ENCODE data around the gene C9orf43.
A peak's percentile ranks its signal among the peaks of the same experiment; 100 is the strongest.
"Not testable (repeated sequence)": the region's sequence is repeated elsewhere in the genome, so short reads cannot be mapped to it uniquely, and the experiment has no call there.

The C9orf43 gene

GRCh38 chr9:113375057-113376023 lies 35.2 kb upstream of the C9orf43 start:
- peaks cover 12% of the 10 kb centered on the region for H3K36me3 Mint-ChIP-seq (ENCODE audit: low read depth)
- H3K4me3 Mint-ChIP-seq, result peak overlapping the region; percentile 85
- H3K27me3 Mint-ChIP-seq, result no peaks in the 10 kb centered on the region
- intact Hi-C loops (cut with micrococcal nuclease), result no loop called here
- H3K9me3 Mint-ChIP-seq, result no peaks in the 10 kb centered on the region
- H3K4me1 Mint-ChIP-seq (ENCODE audit: low read depth), result peaks cover 15% of the 10 kb centered on the region
- H3K27ac Mint-ChIP-seq, result no peak overlapping the region

- peaks cover 2% of the 10 kb centered on the region for H3K27me3 Mint-ChIP-seq
- H3K27ac Mint-ChIP-seq, result peak within 1 kb of the TSS; percentile 61
- H3K36me3 Mint-ChIP-seq (ENCODE audit: low read depth), result peaks cover 12% of the 10 kb centered on the region
- peaks cover 26% of the 10 kb centered on the region for H3K4me1 Mint-ChIP-seq (ENCODE audit: low read depth)
- intact Hi-C loops (cut with micrococcal nuclease), result no loop called here
- no peaks in the 10 kb centered on the region for H3K9me3 Mint-ChIP-seq
- peak within 1 kb of the TSS; percentile 85 for H3K4me3 Mint-ChIP-seq
Measured at GRCh38 chr9:113376634-113377567, 33.6 kb upstream of the C9orf43 start, which contains the start of gene HDHD3. Gene HDHD3 (minus strand): TSS chr9:113376986. CDS start chr9:113374354, 2,632 bp downstream.

DNA sequence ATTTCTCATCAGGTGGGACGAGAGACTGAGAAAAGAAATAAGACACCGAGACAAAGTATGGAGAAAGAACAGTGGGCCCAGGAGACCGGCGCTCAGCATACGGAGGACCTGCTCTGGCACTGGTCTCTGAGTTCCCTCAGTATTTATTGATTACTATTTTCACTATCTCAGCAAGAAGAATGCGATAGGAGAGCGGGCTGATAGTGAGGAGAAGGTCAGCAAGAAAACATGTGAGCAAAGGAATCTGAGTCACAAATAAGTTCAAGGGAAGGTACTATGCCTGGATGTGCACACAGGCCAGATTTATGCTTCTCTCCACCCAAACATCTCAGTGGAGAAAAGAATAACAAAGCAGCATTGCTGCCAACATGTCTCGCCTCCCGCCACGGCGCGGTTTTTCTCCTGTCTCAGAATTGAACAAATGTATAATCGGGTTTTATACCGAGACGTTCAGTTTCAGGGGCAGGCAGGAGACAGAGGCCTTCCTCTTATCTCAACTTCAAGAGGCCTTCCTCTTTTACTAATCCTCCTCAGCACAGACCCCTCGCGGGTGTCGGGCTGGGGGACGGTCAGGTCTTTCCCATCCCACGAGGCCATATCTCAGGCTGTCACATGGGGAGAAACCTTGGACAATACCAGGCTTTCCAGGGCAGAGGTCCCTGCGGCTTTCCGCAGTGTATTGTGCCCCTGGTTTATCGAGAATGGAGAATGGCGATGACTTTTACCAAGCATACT lies 31.3 kb upstream of the C9orf43 start:
- H3K27me3 Mint-ChIP-seq; H3K36me3 Mint-ChIP-seq (ENCODE audit: low read depth); H3K9me3 Mint-ChIP-seq; H3K4me3 Mint-ChIP-seq; intact Hi-C loops (cut with micrococcal nuclease): not testable (repeated sequence)
- H3K27ac Mint-ChIP-seq, result peak overlapping the region; percentile 10
- H3K4me1 Mint-ChIP-seq (ENCODE audit: low read depth), result peaks cover 21% of the 10 kb centered on the region

DNA sequence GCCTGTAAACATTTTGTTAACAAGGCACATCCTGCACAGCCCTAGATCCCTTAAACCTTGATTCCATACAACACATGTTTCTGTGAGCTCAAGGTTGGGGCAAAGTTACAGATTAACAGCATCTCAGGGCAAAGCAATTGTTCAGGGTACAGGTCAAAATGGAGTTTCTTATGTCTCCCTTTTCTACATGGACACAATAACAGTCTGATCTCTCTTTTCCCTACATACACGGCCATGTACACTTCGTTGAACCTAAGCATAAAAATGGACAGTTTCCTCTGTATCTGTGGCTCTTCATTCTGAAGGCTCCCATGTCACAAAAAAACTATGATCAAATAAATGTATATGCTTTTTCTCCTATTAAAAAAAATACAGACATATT lies 30.7 kb upstream of the C9orf43 start:
- H3K9me3 Mint-ChIP-seq; H3K27ac Mint-ChIP-seq; H3K27me3 Mint-ChIP-seq; intact Hi-C loops (cut with micrococcal nuclease); H3K36me3 Mint-ChIP-seq (ENCODE audit: low read depth); H3K4me3 Mint-ChIP-seq: not testable (repeated sequence)
- H3K4me1 Mint-ChIP-seq (ENCODE audit: low read depth), result peaks cover 25% of the 10 kb centered on the region

- Mint-ChIP-seq H3K27ac (peak overlapping the region; percentile 42), H3K4me3 (no peak overlapping the region), H3K9me3 (no peaks in the 10 kb centered on the region), H3K4me1 (ENCODE audit: low read depth) (peaks cover 18% of the 10 kb centered on the region), H3K36me3 (ENCODE audit: low read depth) (no peaks in the 10 kb centered on the region), H3K27me3 (peaks cover 2% of the 10 kb centered on the region)
- intact Hi-C loops (cut with micrococcal nuclease), result no loop called here
Measured at GRCh38 chr9:113380869-113381378, 29.6 kb upstream of the C9orf43 start.

- peak overlapping the region; percentile 42 for H3K27ac Mint-ChIP-seq
- H3K4me1 Mint-ChIP-seq (ENCODE audit: low read depth), result peaks cover 21% of the 10 kb centered on the region
- H3K36me3 Mint-ChIP-seq (ENCODE audit: low read depth); H3K9me3 Mint-ChIP-seq; H3K4me3 Mint-ChIP-seq; intact Hi-C loops (cut with micrococcal nuclease); H3K27me3 Mint-ChIP-seq: not testable (repeated sequence)
Measured at GRCh38 chr9:113381441-113381840, 29.1 kb upstream of the C9orf43 start.

- Mint-ChIP-seq H3K27ac (no peak overlapping the region), H3K36me3 (ENCODE audit: low read depth) (peaks cover 7% of the 10 kb centered on the region), H3K9me3 (no peaks in the 10 kb centered on the region), H3K4me1 (ENCODE audit: low read depth) (peaks cover 26% of the 10 kb centered on the region), H3K27me3 (peaks cover 2% of the 10 kb centered on the region), H3K4me3 (no peak overlapping the region)
- intact Hi-C loops (cut with micrococcal nuclease), result no loop called here
Measured at GRCh38 chr9:113381909-113382411, 28.6 kb upstream of the C9orf43 start.

- H3K4me1 Mint-ChIP-seq (ENCODE audit: low read depth), result peaks cover 19% of the 10 kb centered on the region
- H3K4me3 Mint-ChIP-seq, result no peak overlapping the region
- no peak overlapping the region for H3K27ac Mint-ChIP-seq
- H3K27me3 Mint-ChIP-seq, result no peaks in the 10 kb centered on the region
- H3K9me3 Mint-ChIP-seq, result no peaks in the 10 kb centered on the region
- H3K36me3 Mint-ChIP-seq (ENCODE audit: low read depth), result peaks cover 55% of the 10 kb centered on the region
- intact Hi-C loops (cut with micrococcal nuclease), result no loop called here
Measured at GRCh38 chr9:113386571-113387393, 23.8 kb upstream of the C9orf43 start.

DNA sequence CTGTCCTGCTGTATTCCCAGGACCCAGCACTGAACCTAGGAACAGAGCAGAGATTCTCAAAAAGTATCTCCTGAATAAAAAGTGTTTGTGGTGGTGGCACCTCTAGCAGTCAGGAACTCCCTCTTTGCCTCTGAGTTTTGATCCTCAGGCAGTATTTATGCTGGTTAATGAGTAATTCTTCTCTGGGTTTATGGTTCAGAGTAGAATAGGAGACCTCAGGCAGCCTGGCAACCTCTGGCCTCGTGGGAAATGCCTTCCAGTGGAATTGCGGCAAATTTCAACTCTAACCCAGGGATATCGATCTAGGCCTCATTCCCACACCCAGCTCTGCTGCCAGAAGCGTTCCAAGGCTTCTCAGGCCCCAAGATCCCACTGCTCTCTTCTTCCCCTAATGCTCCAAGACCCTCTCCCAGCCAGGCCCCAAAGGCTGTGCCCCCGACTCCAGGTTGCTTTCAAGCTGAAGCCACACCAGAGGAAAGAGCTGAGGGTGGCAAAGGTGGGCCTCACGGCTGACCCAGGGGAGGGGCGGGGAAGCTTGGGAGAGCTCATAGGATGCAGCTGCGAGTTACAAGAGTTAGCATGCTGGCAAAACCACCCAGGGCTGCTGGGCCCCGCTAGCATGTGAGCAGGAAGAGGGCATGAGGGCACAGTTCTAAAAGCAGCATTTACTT lies 22.9 kb upstream of the C9orf43 start:
- no peak overlapping the region for H3K27ac Mint-ChIP-seq
- intact Hi-C loops (cut with micrococcal nuclease), result no loop called here

DNA sequence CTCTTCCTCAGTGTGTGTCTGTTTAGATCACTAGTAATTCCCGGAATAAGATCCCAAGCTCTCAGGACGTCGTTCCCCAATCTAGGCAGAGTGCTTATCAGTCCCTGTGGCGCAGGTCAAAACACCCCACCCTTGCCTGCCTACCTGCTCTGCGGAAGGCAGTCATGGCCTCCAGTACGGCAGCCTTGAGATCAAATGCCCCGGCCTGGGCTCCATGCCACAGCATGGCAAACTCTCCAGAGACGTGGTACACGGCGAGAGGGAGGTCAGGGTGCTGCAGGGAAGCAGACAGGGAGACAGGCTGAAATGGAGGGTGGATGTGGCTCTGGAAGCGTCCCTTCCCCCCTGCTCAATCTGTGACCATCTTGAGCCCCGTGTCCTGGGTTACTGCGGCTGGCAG lies 21.7 kb upstream of the C9orf43 start:
- Mint-ChIP-seq H3K9me3 (no peaks in the 10 kb centered on the region), H3K4me3 (no peak overlapping the region), H3K27me3 (no peaks in the 10 kb centered on the region), H3K27ac (no peak overlapping the region), H3K4me1 (ENCODE audit: low read depth) (peaks cover 19% of the 10 kb centered on the region), H3K36me3 (ENCODE audit: low read depth) (peaks cover 75% of the 10 kb centered on the region)
- intact Hi-C loops (cut with micrococcal nuclease), result no loop called here

More for the DNA sequence above, 22.9 kb upstream of the C9orf43 start:
- Mint-ChIP-seq H3K36me3 (ENCODE audit: low read depth) (peaks cover 64% of the 10 kb centered on the region), H3K4me1 (ENCODE audit: low read depth) (peaks cover 19% of the 10 kb centered on the region), H3K9me3 (no peaks in the 10 kb centered on the region), H3K4me3 (no peak overlapping the region), H3K27me3 (no peaks in the 10 kb centered on the region)

- Mint-ChIP-seq H3K4me1 (ENCODE audit: low read depth) (peaks cover 18% of the 10 kb centered on the region), H3K27me3 (no peaks in the 10 kb centered on the region), H3K36me3 (ENCODE audit: low read depth) (peaks cover 79% of the 10 kb centered on the region), H3K27ac (no peak overlapping the region), H3K9me3 (no peaks in the 10 kb centered on the region), H3K4me3 (no peak overlapping the region)
- intact Hi-C loops (cut with micrococcal nuclease), result no loop called here
Measured at GRCh38 chr9:113389451-113389850, 21.1 kb upstream of the C9orf43 start.

- H3K36me3 Mint-ChIP-seq (ENCODE audit: low read depth), result peaks cover 87% of the 10 kb centered on the region
- intact Hi-C loops (cut with micrococcal nuclease), result no loop called here
Measured at GRCh38 chr9:113390192-113390960, 20.2 kb upstream of the C9orf43 start.

More at GRCh38 chr9:113390192-113390960, 20.2 kb upstream of the C9orf43 start:
- H3K9me3 Mint-ChIP-seq, result no peaks in the 10 kb centered on the region
- no peak overlapping the region for H3K4me3 Mint-ChIP-seq
- H3K27me3 Mint-ChIP-seq, result no peaks in the 10 kb centered on the region
- no peak overlapping the region for H3K27ac Mint-ChIP-seq
- H3K4me1 Mint-ChIP-seq (ENCODE audit: low read depth), result peaks cover 12% of the 10 kb centered on the region

Measured in dendritic cell treated with granulocyte-macrophage colony-stimulating factor and Interleukin-4, amounts not matched to agents 40 ng/mL and 50 ng/mL, for 4 days (primary cell).